EH (cell line): ENCODE data around the gene MAP2K6.

ENCODE experiments used
- DNase-seq: peaks from one replicate; pipeline ENCODE4 v3.0.0-alpha.2; 2015; ENCODE audit warnings: low read depth

Gene MAP2K6

GRCh38 chr17:69492410-69493071 is 78.0 kb downstream of the MAP2K6 start:
- peak; percentile 73 for DNase-seq

GRCh38 chr17:69495787-69496186 is 81.3 kb downstream of the MAP2K6 start:
- DNase-seq = no peak

DNA sequence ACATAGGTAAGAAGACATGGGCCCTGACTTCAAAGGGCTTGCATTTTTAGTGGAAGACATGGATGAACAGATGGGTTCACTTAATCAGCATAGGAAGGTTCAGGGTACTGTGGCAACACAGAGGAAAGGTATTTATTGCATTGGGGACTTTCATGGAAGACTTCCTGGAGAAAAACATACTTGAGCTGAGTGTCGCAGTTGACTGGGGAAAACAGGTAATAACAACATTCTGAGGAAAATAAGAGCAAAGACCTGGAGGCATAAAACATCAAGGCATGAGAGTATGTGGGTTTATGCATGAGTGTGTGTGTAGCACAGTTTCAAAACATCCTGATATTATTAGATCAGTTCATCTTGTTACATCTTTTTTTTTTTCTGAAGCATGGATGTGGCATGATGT is 82.7 kb downstream of the MAP2K6 start:
- no peak for DNase-seq

GRCh38 chr17:69499318-69499717 is 84.8 kb downstream of the MAP2K6 start:
- DNase-seq = no peak

DNA sequence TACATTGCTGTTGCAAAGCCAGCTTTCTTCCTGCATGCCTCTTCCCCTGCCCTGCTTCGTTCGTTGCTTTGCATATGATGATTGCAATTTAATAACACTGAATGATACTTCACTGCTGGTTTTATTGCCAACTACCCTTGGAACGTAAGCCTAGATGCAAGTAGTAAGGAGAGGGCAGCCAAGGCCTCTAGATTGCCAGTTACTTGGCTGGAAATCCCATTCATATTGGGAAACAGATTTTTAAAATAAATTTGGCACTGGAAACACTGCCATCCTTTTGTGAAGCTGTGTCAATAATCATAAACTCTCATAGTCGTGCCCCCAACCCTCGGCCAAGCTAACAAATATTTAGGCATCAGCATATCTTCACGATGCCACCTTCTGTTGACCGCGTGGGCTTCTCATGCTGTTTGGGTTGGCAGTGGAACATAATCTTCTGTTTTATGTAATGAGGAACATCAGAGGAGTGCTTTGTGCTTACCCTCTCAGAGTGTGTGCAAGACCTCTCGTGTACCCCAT is 86.5 kb downstream of the MAP2K6 start:
- DNase-seq = no peak

GRCh38 chr17:69501591-69502468 is 87.3 kb downstream of the MAP2K6 start:
- peak; percentile 11 for DNase-seq

DNA sequence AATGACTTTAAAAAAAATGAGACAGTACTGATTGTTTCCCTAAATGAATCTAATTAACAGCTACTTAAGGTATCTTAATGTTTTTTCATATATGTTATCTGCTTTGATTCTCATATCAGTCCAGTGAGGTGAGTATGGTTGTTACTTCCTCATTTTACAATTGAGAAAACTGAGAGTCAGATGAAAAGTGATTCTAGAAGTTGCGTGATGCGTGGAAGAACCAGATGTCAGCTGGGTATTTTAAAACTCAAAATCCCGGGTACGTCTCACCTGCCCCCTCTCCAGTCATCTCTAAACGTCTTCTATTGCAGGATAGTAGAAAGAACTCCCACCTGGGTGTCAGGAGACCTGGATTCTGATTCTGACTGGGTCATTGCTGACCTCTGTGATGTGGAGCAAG is 89.2 kb downstream of the MAP2K6 start:
- DNase-seq = no peak

DNA sequence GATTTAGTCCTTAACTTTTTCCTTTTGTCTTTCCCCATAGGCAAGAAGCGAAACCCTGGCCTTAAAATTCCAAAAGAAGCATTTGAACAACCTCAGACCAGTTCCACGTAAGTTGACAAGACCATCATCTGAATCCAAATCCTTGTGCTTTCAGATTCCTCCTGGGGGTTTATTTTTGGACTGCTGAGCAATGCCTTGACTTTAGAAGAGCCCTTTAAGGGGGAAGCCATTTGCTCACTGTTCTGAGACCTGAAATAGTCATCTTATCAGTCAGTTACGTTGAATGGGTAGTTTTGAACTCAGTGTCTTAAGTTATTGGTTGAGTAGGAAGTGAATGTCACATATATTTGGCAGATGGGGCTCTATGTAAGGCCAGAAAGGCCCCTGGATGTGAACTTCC is 91.2 kb downstream of the MAP2K6 start:
- no peak for DNase-seq

DNA sequence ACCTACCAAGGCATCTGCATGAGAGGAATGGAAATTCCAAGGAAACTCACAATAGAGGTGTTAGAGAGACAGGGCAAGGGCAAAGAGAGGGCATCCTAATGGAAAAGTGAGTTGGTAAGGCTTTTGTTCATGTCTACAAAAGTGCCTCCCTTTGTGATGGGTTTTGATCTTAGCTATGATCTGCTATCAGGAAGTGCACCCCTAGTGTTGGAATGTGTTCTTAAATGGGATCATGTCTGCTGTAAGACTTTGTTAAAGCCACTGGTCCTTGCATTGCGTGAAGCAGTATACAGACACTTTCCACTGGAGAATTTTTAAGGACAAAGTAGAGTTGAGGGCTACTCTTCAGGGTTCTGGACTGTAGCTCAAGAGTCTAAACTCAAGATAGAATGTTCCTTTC is 92.0 kb downstream of the MAP2K6 start:
- peak; percentile 2 for DNase-seq

- no peak for DNase-seq
Observed at GRCh38 chr17:69508814-69509213, 94.3 kb downstream of the MAP2K6 start.

- no peak for DNase-seq
Observed at GRCh38 chr17:69511250-69511649, 96.8 kb downstream of the MAP2K6 start.

DNA sequence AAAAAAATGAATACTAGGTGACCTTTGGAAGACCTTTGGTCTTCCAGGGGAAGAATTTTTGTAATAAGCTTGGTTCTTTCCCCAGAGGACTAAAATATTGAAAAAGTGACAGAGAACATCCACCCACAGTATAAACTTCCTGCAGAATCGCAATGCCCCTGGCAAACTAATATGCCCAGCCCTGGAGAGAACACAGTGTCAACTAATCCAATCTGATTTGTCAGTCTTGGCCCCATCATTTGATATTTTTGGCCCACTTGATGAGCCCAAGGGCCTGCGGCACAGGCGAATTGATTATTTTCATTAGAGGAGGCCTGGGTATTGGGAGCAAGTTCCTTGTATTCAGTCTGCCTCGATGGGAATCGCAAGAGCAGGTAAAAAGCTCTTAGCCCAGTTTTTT is 98.4 kb downstream of the MAP2K6 start:
- no peak for DNase-seq

GRCh38 chr17:69516225-69516624 is 101.7 kb downstream of the MAP2K6 start:
- DNase-seq = no peak

- DNase-seq = no peak
Observed at GRCh38 chr17:69516911-69517310, 102.4 kb downstream of the MAP2K6 start.

DNA sequence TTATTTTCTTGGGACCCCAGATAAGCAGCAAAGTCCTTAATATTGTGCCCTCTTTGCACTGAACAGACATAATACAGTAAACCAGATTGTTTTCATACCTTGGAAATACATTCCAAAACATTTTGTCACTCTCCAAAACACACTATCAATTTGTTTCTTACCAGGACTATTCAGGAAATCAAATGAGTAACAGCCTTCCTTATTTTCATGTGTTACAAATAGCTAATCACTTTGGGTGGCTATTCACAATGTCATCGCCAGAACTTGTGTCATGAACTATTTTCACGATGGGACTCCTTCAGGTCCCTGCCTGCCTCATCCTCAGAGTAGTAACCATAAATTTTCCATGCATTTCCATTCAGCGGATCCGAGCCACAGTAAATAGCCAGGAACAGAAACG is 104.5 kb downstream of the MAP2K6 start:
- DNase-seq = no peak

- peak; percentile 40 for DNase-seq
Observed at GRCh38 chr17:69523244-69523861, 108.9 kb downstream of the MAP2K6 start.

- DNase-seq = no peak
Observed at GRCh38 chr17:69524854-69525253, 110.4 kb downstream of the MAP2K6 start.

DNA sequence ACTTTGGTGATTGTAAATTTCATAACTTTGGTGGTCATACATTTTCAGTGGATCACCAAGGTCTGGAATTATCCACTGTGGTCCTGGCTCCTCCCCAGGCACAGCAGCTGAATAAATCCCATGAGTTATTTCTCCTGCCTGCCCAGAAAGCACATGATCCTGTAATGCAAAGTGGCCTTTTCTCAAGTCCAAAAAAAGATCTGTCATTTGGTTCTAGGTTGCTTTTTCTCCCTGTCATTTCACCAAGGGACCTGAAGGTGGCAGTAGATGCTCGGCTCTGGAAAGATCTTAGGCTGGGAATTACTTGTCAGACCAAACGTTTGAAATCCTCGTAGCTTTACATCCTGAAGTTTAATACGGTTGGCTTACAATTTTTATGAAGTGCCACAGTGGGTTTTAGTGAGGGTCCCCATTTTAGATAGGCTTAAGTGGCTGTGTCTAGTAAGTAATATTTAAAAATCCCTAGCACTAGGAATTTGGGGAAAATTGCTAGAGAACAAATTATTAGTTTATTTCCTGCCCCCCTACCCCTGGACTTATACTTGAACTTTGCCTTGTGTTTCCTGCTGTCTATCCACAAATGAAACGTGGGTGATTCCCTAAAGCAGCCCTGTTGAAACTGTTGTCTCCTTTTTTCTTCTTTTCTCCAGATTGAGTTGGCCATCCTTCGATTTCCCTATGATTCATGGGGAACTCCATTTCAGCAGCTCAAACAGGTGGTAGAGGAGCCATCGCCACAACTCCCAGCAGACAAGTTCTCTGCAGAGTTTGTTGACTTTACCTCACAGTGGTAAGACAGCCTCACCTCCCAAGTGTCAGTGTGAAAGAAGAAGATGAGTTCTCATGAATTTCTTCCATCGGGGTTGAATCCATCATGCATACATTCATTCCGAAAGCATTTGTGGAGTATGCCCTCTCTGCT is 111.7 kb downstream of the MAP2K6 start:
- peak; percentile 59 for DNase-seq

DNA sequence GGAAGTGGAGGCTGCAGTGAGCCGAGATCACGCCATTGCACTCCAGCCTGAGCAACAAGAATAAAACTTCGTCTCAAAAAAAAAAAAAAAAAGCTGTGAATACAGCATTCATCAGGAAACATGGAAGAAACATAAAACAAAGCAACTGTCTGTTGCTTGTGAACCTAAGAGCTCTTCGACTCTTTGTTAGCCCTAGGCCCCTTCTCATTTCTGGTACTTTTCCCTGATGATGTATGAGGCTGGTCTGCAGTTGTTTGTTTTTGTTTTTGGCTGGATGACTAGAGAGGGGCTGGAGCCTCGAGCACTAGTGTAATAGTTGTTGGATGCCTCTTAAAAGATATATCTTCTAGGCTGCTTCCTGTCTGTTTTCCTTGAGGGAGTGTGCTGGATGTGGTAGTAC is 113.5 kb downstream of the MAP2K6 start:
- DNase-seq = no peak

- DNase-seq = no peak
Observed at GRCh38 chr17:69533481-69534234, 119.2 kb downstream of the MAP2K6 start.

GRCh38 chr17:69534235-69534621 is 119.7 kb downstream of the MAP2K6 start:
- DNase-seq = no peak
